Hypothalamus (tissue), 51 donors: Measurements from ENCODE around the gene CSN1S1.
"Not testable (repeated sequence)": the region's sequence is repeated elsewhere in the genome, so short reads cannot be mapped to it uniquely, and the experiment has no call there.

Source experiments
- DNase-seq, 51 donors: peaks; one replicate each; lab custom pipeline; 2025; lab: John Stamatoyannopoulos, UW

CSN1S1 gene, protein sequence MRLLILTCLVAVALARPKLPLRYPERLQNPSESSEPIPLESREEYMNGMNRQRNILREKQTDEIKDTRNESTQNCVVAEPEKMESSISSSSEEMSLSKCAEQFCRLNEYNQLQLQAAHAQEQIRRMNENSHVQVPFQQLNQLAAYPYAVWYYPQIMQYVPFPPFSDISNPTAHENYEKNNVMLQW

DNA sequence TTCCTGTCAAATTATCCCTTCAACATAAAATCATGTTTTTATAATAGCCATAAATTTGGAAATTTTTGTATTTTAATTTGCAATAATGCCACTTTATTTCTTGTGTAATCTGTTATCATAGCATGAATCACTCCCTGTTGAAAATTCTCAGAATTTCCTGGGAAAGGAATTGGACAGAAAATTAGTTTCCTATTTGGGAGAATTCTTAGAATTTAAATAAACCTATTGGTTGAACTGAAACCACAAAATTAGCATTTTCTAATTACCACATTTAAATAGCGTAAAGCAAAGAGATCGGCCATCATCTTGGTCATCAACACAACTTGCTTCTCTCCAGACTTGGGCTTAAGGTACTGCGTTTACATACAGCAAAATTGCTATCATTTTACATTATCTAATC is at the start of gene CSN1S1:
TSS of gene CSN1S1 (plus strand) at position 301 of the 400 bp plus-strand sequence. CDS start 1,488 bp downstream, outside the sequence.
- no peak for DNase-seq

DNA sequence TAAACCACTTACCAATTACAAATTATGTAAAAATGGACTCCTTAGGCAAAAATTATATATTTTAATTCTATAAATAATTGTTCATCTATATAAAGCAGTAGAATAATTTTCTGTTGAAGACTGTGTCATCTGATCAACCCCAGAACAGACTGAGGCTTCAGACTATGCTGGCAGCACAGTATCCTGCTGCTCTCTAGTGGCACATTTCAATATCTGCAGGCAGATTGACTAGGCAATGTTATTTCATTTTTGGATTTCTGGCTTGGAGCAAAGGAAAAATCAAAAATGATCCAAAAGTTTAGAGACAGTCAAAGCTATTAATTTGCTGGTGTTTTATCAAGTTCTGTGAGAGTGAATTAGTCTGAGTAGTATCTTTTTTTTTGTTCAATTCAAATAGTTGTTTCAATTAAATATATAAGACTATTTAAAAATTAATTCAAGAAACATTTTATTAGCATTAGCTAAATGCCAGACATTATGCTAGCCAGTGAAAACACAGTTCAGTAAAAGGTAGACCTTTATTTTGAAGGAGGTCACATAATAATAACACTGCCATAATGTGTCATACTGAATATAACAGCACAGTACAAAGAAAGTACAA is 49.6 kb upstream of the CSN1S1 start:
- DNase-seq = peak in 12 of 51 donors; percentile 0 to 27 (median 2)

DNA sequence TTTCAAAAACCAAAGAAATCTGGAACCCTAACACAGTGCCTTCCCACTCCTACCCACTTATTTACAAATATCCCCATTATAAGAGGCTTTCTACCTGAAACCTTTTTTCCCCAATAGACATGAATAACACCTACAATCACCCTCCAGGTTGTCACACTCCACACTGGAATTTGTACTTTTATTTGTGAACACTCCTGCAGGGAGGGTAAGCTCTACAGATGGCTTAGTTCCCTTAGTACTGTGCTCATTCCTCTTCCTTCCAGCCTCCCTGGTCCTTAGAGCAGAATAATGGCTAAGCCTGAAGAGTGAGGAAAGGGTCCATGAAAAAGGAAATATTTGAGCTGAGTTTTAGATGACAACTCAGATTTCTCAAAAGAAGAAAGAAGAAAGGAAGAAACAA is 48.7 kb upstream of the CSN1S1 start:
- no peak for DNase-seq

DNA sequence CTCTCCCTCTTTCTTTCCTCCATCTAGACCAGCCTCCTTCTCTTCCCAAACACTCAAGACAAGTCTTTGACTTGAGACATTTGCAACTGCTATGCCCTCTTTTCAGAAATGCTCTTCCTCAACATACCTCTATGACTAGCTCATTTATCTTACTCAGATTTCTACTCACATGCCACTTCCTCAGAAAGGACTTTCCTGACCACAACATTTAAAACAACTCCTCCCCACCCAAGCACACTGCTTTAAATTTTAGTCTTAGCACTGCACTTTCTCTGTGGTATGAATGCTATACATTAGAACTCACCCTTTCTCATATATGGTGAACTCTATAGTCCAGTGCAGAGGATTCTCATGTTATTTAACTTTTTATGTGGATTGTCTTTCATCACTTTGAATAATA is 42.5 kb upstream of the CSN1S1 start:
- DNase-seq = no peak

DNA sequence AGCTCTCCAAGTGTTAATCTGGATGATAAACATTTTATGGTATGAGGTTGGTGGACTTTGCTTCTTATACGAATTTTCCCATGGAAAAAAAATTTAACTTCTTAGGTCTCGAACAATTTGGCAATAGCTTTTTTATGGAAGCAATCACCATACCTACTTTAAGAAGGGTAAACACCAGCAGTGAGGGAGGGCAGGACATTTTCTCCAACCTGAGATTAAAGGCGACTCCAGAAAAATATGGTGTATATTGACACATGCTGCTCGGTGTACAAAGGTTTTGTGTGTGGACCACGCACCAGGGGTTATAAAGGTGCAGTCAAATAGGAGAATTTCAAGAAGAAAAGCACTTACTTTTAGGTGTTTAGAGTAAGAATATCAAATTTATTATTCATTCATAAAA is 36.7 kb upstream of the CSN1S1 start:
- no peak for DNase-seq

DNA sequence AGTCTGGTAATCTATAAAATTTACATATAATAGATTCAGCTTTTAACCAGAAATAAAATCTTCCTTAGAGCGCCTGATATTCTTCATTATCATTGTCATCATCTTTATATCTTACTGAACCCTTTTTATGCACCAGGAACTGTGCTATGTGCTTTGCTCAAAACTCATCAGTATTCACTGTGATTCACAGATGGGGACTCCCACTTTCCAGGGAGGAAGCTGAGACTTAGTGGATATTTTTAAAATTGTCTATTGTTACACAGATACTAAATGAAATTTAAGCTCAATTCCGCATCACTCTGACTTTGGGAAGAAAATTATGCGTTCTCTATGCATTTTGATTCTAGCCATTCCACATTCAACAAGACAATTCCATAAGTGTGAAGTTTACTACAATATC is 36.1 kb upstream of the CSN1S1 start:
- DNase-seq = no peak

DNA sequence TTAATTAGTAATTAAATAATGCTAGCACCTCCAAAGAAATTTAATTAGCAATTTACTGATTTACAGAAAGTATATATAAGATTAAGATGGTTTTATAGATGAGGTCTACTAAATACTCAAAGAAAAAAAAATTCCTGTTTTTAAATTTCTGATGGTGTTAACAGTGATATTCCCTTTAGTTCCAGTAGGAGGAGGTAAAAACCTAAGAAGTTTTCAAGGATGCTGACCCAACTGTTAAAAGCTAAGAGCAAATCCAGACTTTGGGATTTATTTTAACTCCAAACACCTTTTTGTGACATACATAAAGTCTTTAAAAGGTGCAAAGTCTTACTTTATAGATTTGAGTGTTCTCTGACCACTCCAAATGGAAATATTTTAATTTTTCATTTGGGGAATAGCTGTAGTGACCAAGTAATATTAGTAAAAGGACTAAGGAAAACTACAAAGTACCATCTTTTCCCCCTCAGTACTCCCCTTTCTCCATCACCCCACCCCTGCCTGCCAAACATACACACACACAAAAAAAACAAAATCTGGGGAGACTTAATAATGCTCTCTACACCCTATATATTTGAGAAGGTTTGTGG is 34.2 kb upstream of the CSN1S1 start:
- DNase-seq = no peak

DNA sequence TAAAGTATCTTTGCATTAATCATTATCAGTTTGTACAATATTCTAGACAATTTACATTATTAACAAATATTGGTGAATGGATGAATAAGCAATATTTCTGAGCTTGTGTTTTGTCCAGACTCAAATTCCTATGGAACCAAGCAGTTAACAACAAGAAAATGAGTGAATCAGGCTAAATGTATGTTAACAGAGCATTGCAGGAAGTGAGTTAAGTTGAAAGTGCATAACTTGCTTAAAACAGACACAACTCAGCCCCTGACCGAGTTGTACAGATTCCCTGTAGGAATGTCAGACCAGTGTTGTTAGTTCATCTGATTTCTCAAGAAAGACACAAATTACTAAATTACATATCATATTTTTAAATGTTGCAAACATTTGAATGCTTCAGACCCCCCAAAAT is 23.7 kb upstream of the CSN1S1 start:
- DNase-seq = no peak

DNA sequence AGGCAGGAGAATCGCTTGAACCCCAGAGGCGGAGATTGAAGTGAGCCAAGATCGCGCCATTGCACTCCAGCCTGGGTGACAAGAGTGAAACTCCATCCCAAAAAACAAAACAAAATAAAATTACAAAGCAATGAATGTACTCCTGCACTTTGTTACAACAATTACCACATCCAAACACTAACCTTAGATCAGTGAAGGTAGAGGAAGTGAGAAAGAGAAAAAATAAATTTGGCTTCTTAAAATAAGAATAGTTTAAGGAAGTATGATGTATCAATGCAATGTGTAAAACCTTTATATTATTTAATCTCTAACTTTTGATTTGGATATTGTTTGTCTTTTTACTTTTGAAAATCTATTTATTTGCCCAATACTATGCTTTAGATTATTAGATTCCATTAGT is 21.7 kb upstream of the CSN1S1 start:
- DNase-seq = no peak

DNA sequence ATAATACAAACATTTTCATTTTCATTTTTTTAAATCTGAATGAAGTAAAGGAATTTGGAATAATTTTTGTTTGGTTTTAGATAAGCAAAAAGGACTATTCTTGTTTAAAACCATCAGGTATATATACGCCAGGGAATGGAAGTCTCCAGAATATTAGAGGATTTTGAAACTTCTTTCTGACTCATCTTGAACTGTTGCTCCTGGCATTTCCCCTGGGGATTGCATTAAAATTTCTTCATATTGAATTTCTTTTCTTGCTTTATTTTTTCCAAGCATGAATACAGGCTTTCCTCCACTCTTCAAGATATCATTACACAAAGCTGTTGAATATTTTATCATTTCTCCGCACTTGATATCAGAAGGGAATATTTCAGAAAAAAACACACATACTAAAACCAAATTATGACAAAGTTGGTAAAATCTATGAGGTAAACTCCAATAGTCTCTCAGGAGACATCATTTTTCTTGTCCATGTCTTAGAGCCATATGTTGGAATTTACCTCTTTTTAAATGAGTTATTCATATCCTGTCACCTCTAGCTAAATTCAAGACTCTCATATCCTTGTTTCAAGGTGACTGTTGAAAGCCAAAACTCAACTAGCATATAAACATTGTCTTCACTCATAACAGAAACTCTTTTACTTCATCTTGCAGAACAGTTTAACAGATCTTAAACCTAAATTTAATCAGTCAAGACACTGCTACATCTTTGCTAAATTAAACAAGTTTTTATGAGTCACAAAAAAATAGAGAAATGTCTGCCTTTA is 20.7 kb upstream of the CSN1S1 start:
- DNase-seq = no peak

DNA sequence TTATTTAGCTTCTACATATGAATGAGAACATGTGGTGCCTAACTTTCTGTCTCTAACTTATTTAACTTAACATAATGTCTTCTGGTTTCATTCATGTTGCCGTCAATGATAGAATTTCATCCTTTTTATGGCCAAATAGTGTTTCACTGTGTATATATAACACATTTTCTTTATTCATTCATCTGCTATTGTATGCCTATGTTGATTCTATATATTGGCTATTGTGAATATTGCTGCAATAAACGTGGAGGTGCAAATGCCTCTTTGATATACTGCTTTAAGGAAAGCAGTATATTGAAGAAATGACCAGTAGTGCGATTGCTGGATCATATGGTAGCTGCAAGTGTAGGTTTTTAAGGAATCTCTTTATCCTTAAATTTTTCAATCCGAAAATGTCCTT is 10.0 kb upstream of the CSN1S1 start:
- DNase-seq = no peak

DNA sequence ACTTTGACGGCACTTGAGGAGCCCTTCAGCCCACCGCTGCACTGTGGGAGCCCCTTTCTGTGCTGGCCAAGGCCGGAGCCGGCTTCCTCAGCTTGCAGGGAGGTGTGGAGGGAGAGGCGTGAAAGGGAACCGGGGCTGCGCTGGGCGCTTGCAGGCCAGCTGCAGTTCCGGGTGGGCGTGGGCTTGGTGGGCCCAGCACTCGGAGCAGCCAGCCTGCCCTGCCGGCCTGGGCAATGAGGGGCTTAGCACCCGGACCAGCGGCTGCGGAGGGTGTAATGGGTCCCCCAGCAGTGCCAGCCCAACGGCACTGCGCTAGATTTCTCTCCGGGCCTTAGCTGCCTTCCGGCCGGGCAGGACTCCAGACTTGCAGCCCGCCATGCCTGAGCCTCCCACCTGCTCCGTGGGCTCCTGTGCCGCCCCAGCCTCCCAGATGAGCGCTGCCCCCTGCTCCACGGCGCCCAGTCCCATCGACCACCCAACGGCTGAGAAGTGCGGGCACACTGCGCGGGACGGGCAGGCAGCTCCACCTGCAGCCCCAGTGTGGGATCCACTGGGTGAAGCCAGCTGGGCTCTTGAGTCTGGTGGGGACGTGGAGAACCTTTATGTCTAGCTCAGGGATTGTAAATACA is 7.0 kb upstream of the CSN1S1 start:
- not testable (repeated sequence) for DNase-seq

DNA sequence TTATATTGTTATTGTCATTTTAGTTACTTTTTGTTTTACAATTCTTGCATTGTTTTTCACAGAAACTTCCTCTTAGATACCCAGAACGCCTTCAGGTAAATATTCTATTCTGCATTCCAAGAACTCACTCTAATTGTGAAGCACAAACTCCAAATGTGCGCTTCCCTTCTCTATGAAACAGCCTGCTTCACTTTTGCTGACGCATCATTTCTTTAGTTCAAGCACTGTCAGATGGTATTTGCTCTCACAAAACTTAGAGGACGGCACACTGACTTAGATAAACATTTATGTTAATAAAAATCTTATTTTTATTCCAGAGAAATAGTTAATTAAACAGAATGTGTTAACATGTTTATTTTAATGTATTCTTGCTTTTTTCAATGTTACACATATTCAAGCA is 3.3 kb downstream of the CSN1S1 start:
- no peak for DNase-seq

DNA sequence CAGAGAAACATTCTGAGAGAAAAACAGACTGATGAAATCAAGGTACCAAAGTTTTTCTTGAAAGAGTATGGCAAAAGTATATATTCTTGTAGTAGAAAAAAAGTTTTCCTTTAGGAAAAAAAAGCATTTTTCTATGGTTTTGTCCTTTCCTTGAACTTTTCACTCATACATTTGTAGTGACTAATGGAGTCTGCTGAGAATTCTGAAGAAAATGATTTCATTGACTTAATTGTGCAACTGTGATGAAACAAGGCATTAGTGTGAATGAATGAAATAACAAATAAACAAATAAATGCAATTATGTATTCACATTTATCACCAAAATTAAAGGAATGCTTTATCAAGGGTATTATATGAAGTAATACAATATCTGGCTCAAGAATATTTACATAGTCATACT is 5.7 kb downstream of the CSN1S1 start:
- DNase-seq = no peak

DNA sequence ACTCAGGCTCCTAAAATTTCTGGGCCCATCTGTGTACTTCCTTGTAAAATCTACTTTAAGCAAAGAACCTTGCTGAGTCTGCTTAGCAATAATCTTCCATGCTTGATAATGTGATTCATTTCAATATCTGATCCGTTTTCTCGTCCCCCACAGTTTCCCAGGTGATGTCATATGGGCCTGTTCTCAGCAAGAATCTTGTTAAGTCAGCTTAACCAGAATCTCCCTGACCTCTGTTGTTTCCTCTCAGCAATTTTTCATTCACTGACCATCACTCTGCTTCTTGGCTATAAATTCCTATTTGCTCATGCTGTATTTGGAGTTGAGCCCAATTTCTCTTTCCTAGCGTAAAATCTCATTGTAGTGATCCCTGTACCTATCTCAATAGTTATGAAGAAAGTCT is 20.7 kb downstream of the CSN1S1 start:
- DNase-seq = no peak

DNA sequence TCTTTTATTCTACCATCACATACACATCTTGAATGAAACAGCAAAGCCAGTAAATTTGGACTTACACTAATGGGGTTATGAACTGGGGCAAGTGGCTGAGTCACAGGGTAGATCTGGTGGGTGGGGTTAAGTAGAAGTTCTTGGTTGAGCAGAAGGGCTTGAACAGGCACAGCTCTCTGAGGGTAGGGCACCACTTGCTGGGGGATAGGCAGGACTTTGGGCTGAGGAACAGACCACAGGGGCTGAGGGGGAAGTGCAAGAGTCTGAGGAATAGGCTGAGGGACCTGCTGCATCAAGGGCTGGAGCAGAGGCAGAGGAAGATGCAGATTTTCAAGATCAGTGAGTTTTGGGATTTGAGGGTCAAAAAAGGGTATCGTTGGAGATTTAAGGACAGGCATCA is 26.3 kb downstream of the CSN1S1 start:
- no peak for DNase-seq

DNA sequence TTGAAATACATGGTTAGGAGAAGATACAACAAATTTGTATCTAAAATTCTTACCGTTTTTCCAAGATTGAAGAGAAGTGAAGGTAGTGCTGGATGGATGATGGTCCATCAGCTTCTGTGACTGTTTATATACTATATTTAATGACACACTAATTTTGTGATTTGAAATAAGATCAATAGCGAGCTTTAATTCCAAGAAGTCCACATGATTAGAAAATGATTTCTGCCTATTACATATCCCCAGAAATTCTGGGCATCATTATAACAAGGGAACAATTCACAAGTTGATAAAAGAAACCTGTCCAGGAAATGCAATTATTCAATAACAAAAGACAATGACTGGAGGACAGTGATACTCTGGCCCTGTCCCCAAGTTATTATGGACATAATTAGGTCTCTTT is 34.8 kb downstream of the CSN1S1 start, which contains the start of gene CSN2:
TSS of gene CSN2 (minus strand) at position 101 of the 400 bp plus-strand sequence. CDS start 4,733 bp downstream, outside the sequence.
- DNase-seq = no peak

DNA sequence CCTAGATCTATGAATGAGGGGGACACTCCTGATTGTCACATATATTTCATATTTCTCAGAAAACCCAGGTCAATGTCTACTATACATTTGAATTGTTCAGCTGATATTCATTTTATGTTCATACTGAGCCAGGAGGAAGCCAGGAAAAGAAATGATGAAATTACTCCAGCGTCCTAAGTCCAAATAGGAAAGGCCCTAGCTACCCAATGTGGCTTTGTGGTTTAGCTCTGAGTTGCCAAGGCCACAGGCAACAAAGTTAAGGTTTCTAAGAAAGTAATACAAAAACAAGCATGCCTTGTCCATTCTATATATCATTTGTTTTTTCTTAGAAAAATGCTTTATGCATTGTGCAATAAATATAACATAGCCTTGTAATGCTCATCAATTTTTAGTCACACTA is 39.2 kb downstream of the CSN1S1 start:
- no peak for DNase-seq

DNA sequence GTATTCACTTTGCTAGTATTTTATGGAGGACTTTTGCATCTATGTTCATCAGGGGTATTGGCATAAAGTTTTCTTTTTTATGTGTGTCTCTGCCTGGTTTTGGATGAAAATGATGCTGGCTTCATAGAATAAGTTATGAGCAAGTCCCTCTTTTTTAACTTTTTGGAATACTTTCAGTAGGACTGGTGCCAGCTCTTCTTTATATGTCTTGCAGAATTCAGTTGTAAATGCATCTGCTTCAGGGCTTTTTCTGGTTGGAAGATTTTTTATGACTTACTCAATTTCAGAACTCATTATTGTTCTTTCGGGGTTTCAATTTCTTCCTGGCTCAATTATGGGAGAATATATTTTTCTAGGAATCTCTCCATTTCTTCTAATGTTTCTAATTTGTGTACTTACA is 43.8 kb downstream of the CSN1S1 start:
- DNase-seq = no peak

DNA sequence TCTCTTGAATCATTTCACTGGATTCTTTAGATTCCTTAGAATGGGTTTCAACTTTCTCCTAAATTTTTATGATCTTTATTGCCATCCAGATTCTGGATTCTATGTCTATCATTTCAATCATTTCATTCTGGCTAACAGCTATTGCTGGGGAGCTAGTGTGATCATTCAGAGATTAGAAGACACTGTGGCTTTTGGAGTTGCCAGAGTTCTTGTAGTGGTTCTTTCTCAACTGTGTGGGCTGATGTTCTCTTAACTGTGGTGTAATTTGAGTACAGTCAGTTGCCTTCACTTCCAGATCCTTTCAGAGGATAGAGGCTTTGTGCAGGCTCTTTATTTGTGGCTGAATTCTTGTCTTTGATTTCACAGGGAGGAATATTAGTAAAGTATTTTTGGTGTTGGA is 46.7 kb downstream of the CSN1S1 start:
- no peak for DNase-seq

DNA sequence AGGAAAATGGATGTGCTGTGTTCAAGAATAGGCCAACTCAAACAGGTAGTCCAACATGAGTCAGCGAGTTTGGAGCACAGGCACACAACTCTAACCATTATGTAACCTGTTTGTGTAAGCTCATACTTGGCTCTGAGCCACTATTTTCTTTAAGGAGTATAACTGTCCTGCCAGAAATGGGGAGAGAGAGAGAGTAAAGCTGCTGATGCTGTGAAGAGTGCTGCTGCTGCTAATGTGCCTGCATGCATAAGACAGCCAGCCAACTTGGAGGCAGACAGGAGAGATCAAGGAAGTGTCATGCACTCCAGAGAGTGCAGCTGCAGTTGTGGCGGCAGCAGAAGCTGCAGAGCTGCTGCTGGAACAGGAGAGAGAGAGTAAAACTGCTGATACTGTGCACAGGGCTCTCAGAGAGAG is 53.2 kb downstream of the CSN1S1 start:
- DNase-seq = peak in 2 of 51 donors; percentile 1 to 2
